HG03432 (cell line): ENCODE results near the gene PNLIPRP3.
"Not testable (repeated sequence)": the region's sequence is repeated elsewhere in the genome, so short reads cannot be mapped to it uniquely, and the experiment has no call there.

ENCODE experiments used
- ATAC-seq: cut with Tn5 transposase; IDR thresholded peaks from one replicate; pipeline ENCODE4 v1.9.1; 2021; ENCODE audit warnings: mild to moderate bottlenecking, moderate library complexity; ENCODE audit not compliant: unreplicated experiment

The PNLIPRP3 gene

DNA sequence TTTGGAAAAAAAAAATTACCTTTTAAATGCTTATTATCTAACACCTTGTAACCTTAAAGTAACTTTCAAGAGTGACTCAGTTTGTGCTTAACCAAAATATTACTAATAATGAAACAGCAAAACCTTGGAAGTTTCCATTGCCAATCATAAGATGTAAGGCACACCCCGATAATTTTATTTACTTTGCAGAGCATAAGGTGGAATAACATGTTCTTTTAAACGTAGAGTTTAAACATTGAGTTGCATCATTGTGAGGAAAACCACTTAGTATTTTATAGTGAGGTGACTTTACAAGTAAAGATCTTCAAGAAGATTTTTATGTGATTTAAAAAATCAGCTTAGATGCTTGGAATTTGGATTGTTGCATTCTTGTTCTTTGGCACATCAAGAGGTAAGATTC, at the start of gene PNLIPRP3:
TSS of gene PNLIPRP3 (plus strand) at position 177 of the 400 bp plus-strand sequence. CDS start at position 343, 166 bp downstream.
- no peak for ATAC-seq

DNA sequence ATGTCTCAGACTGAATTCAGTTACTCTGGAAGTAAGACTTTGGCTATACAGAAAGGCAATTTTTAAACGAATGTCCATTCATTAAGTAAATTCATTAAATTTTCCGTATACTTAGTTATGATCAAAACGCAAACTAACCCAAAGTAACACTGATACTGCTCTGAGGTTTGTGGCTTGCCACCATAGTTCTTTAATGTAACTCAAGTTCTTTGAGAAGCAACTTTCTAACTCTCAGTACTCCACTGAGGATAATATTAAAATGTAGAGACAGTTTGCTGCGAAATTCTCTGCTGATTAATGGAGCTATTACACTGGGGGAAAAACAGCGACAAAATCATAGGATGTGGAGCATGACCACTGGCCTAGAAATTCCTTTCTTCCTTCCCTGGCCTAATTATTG, 45.4 kb upstream of the PNLIPRP3 start:
- ATAC-seq, result no peak

DNA sequence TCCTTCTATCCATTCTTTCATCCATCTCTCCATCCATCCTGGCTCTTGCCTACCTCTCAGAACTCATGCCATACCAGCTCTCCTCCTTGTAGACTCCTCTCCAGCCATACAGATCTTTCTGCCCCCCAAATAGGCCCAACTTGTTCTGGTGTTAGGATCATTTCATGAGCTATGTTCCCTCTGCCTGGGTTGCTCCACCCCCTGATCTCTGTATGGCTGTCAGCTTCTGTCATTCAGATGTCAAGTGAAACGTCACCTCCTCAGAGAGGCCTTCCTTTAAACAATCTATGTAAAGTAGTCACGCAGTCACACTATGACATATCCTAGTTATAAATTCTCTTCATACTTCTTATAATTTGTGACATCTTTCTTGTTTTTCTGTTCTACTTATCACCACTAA, 42.3 kb upstream of the PNLIPRP3 start:
- no peak for ATAC-seq

DNA sequence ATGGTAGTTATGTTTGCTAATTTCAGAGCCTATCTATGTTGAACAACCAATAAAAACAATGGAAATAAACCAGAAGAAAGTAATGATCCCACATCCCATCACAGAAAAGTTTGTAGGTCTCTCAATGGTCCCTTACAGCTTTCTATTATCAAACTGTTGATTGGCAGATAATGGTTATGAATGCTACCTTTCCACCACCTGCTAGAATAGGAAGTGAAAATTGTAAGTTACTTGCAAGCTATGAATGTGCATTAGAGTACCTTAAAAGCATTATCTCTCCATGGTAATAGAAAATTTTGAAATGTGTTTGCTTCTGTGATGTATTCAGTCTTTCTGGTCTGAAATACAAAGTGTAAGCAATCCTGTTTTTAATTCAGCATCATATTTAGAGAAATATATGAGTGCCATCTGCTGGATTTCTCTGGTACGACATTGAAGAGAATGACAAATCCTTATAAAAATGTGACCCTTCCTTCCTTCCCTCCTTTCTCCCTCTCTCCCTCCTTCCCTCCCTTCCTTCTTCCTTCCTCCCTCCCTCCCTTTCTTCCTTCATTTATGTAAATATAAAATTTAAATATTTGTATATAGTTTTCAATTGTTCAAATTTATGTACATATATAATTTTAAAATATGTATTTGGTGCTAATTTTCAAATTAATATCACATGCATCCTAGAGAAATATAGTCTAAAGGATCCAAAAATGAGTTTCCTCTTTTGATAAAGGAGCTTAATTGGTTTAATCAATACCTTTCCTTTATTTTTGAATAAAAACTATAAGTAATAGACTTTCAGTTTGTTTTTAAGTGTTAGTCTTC, 41.4 kb upstream of the PNLIPRP3 start:
- ATAC-seq, result peak; percentile 60

DNA sequence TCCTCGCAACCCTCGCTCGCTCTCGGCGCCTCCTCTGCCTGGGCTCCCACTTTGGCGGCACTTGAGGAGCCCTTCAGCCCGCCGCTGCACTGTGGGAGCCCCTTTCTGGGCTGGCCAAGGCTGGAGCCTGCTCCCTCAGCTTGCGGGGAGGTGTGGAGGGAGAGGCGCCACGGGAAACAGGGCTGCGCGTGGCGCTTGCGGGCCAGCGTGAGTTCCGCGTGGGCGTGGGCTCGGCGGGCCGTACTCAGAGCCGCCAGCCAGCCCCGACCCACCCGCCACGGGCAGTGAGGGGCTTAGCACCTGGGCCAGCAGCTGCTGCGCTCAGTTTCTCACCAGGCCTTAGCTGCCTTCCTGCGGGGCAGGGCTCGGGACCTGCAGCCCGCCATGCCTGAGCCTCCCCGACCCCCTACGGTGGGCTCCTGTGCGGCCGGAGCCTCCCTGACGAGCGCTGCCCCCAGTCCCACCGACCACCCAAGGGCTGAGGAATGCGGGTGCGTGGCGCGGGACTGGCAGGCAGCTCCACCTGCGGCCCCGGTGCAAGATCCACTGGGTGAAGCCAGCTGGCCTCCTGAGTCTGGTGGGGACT, 34.3 kb upstream of the PNLIPRP3 start:
- ATAC-seq, result not testable (repeated sequence)

DNA sequence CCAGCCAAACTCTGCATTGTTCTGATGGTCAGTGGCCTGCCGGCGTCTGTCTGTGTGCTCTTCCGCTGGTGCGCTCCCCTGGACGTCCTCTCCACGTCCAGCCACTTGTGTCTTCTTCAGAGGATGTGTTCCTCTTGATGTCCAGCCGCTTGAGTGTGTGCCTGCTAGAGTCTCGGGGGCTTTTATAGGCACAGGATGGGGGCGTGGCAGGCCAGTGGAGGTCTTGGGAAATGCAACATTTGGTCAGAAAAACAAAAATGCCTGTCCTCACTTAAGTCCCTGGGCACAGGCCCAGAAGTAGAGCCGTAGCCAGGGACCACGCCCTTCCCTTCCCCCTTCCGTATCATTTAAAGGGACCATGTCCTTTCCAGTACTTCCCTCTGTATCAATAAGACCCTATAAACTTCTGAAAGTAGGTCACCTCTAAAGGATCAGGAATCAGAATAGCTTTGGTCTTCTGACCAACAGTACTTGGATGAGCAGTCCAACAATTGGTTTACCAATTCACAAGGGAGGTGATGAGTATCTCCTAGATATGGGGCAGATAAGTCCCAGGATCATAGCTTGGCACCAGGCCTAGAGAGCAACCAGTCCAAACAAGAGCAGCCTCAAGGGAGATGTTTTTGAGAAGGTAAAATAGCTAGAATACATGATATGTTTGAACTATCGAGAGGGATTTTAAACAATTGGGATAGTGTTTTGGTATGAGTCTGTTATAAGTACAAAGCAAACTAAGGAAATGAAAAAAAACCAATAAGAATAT, 32.2 kb upstream of the PNLIPRP3 start:
- no peak for ATAC-seq

DNA sequence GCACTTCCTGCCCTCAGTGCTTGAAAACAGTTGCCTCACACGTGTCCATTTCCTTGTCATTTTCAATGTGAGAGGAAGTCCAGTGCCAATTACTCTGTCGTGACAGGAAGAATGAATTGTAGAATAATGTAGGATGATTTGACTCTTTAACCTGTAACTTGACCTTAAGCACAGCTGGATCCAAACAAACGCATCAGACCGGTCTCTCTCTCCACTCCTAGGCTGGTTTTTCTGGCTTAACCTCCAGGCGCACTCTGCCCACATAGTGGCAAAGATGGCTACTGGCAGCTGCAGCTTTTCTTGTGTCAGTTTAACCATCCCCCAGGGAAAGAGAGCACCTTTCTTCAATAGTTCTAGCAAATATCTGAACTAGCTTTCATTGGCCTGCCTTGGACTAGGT, 29.4 kb upstream of the PNLIPRP3 start:
- no peak for ATAC-seq

DNA sequence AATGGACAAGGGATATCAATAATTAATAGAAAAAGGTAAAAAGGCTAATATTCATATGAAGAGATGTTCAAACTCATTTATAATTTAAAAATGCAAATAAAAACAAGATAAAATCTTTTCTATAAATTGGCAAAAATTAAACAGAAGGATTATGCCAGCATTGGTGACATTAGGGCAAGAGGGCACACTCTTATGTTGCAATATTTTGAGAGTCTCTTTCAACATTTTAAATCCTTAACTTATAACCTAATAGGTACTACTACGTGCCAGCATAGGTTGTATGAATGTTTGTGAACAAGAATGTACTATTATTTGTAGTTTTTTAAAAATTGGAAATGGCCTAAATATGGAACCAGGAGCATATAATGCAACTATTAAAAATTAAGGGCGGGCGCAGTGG, 24.8 kb upstream of the PNLIPRP3 start:
- no peak for ATAC-seq

DNA sequence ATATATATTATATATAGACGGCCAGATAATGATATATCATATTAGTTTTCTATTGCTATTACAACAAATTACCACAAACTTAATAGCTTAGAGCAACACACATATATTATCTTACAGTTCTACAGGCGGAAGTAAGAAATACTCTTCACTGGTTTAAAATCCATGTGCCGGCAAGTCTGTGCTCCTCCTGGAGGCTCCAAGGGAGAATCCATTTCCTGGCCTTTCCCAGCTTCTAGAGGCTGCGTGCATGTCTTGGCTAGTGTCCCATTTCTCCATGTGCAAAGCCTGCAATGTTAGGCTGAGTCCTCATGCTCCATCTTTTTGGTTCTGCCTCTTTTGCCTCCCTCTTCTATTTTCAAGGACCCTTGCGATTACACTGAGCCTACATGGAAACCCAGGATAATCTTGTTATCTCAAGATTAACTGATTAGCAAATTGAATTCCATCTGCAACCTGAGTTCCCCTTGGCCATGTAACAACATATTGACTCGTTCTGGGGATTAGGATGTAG, 23.9 kb upstream of the PNLIPRP3 start:
- no peak for ATAC-seq

DNA sequence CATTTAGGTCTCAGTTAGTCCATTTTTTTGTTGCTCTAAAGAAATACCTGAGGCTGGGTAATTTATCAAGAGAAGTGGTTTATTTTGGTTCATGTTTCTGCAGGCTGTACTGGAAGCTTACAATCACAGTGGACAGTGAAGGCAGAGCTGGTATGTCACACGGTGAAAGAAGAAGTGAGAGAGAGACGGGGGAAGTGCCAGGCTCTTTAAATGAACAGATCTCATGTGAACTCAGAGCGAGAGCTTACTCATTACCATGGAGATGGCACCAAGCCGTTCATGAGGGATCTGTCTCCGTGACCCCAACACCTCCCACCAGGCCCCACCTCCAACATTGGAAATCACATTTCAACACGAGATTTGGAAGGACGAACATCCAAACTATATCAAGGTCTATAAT, 18.9 kb upstream of the PNLIPRP3 start:
- peak; percentile 97 for ATAC-seq

DNA sequence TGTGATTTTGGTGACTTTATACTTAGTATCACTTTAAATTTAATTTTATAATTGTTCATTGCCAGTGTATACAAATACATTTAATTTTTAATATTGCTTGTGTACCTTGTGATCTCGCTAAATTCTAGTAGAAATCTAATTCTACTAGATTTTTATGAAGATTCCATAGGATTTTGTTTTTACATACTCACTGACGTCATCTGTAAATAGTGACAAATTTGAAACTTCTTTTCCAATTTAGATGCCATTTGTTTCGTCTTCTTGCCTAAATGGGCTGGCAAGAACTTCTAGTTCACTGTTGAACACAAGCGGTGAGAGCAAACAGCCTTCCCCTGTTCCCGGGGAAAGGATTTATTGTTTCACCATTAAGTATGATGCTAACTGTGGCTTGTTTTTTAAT, 17.3 kb upstream of the PNLIPRP3 start:
- no peak for ATAC-seq

DNA sequence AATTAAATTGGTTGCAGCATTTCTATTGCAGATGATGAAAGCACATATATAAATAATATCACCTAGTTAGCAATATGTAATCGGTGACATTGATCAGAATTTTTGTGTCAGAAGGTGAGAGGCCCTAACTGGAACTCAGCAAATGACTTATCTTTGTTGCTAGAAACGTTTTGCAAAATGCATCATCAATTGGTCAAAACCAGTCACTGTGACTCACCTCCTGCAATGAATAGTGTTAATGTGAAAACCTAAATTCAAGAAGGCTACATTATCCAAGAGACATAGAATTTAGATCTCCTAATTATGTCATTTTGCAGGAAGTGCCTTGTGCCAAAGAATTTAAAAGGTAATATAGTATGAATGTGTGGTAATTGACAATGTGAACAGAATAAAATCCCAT, 9.8 kb upstream of the PNLIPRP3 start:
- no peak for ATAC-seq

DNA sequence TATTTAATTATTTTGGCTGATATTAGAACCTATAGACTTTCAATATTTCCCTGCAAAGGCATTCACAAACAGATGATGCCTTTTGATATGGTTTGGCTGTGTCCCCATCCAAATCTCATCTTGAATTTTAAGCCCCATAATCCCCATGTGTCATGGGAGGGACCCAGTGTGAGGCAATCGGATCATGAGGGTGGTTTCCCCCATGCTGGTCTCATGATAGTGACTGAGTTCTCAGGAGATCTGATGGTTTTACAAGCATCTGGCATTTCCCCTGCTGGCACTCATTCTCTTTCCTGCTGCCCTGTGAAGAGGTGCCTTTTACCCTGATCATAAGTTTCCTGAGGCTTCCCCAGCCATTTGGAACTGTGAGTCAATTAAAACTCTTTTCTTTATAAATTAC, 9.3 kb upstream of the PNLIPRP3 start:
- ATAC-seq, result no peak

DNA sequence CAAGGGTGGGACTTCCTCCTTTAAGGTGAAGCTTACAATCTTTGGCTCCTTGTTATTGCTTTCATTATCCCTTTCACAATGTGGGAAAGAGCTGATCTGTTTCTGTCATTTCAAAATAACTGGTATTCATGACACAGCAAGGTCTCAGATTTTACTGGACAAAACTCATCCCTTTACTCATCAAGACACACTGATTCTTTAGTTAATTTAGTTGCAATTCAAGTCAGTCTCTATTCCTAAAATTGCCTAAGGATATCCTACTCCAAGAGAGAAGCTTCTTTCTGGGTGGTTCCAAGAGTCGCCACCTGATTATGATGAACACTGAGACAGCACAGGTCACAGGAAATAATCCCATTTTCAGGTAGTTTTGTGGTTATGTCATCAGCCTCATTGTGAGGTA, 5.8 kb upstream of the PNLIPRP3 start:
- ATAC-seq, result no peak

DNA sequence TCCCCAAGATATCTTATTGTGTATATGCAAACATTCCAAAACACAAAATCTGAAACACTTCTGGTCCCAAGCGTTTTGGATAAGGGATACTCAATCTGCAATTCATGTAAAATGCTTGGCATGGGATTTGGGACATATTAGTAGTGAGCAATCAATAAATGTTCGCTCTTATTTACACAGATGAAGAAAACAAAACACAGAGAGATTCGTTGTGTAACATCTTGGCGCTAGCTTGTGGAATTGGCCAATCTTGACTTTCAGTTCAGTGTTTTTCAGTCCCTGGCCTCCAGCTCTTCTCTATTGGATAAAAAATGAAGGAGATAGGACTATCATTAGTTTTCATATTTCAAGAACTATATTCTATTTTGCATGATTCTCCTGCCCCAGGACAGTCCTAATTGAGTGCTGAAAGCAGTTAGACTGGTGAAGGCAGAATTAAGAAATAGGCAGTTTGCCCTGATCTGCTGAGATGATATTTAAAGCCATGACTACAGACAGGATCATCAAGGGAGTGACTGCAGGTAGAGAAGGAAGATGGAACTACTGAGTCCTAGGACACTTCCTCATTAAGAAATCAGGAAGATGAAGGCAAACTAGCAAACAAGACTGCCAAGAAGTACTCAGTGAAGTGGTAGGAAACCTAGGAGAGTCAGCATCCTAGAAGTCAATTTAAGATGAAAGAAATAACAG, 1.8 kb downstream of the PNLIPRP3 start:
- ATAC-seq, result no peak

DNA sequence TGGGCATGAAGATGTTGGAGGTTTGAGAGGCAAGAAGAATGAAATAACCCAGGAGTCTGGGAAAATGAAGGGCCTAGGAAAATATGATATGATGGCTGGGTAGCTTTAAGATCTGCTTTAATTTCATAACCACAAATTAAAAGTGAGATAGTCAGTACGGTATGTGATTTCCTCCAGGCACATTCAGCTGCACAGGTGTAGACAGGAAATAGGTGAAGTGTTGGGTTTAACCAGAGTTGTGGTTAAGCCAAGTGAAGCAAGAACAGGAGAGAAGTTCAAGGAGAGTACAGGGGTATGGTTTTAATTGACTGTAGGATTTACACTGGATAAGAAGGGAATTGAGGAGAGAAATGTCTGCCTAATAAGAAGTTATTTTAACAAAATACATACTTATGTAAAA, 2.6 kb downstream of the PNLIPRP3 start:
- ATAC-seq, result no peak

DNA sequence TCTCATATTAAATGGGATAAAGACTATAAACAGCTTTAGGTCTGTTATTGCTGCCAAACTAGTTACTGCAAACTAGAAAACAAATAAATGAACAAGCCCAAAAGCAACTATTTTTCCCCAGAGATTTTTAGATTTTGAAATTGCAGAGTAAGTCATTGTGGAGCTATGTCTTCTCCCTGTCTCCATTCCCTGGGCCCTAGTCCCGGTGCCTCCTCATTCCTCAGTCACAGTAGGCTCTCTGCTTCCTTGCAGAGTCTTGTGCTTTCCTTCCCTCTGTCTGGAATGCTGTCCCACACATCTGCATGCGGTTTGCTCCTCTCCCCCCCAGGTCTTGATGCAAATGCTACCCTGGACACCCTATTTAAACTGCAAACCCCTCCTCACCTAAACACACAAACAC, 4.0 kb downstream of the PNLIPRP3 start:
- ATAC-seq, result no peak

DNA sequence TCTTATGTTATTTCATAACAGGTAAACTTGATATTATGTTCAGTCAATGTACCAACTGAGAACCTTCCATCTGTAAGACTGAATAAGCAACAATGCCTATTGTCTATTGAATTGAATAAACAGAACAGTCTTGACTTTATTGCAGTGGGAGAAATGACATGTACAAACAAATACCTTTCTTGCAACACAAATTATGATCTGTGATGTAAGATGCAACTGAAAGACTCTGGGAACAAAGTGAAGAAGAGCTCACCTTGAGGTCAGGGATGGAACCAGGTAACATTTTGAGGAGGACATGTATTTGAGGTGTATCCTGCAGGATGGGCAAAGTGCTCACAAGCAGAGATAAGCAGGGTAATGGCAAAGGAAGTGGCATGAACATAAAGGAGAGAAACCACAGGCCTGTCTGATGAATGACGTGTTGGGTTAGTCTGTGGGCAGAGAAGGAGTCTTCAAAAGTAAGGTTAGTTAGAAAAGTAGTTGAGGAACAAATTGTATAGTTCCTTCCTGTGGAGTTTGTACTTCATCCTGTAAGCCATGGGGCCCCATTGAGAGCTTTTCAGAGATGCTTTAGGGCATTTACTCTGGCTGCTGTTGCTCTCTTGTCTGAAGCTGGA, 9.5 kb downstream of the PNLIPRP3 start:
- ATAC-seq, result no peak

DNA sequence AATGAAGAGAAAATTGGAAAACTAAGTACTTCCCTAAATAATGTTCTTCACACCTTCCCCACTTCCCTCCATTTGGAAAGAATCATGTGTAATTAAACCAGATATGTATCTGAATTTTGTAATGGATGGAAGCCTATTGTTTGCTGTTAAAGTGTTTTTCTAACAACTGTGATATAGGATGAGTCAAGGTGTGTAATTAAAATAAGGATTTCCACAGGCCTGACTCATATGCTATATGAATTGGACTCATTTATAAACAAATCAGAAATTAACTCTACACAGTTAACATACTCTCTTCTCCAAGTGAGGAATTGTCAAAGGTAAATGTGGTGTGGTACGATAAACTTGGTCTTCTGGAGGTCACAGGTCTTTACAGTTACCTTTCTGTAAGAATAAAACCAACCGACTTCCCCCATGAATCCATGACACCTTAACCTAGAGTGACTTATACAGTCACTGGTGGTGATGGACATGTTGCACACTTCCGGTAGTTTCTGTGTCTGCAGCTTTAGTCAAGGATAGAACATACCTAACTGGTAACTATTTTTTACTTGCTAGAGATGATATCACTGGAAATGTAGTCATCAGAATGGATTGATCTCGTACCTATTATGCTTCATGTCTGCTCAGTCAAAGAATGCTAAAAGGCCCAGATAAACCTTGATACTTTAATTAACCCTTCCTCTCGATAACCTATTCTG, 12.8 kb downstream of the PNLIPRP3 start:
- no peak for ATAC-seq

DNA sequence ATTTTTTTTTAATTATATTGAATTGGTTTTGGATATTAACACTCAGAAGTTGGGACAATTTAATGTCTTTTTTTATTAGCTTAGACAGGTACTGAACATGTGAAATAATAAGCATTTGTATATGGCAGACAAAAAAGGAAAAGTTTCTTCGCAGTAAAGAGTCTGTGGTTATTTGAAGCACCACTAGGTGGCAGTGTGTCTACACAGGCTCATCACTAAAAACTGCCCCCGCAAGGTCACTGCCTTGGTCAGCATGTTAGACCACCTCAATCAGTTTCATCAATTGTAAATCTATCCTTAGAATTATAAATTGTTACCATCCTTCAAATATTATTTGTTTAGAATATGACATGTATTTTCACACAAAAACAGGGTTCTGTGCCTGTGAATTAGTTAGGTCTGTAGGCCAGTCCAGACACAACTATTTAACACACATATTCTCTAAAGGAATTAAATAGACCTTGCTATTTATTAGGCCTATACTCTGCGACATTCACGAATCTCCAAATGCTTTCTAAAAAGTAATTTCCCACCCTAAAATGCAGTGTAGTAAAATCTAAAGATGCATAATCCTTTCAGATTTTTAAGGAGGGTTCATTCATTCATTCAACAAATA, 17.0 kb downstream of the PNLIPRP3 start:
- ATAC-seq, result peak; percentile 85
